H1 (cell line): ENCODE data around the gene PDPK1. TPM values are rescaled to one million over a fixed set of nuclear protein-coding genes. Genes with fewer than 3 reads are reported as not detected.
A peak's percentile ranks its signal among the peaks of the same experiment; 100 is the strongest.

ENCODE experiments used
- CTCF ChIA-PET: fragments of 300-600 bp; sonication (Branson Sonifier 250); formaldehyde crosslinking; loops from one replicate; lab custom pipeline; 2021; ENCODE audit not compliant: partially characterized antibody; lab: Charles Lee
- POLR2A ChIA-PET: fragments of 300-600 bp; sonication (Branson Sonifier 250); formaldehyde crosslinking; loops from one replicate; lab custom pipeline; 2021; ENCODE audit warnings: inconsistent platforms; ENCODE audit not compliant: partially characterized antibody; lab: Charles Lee
- DNase-seq, 2 experiments: peaks; one replicate each; pipeline versions ENCODE4 v3.0.0 to v3.0.0-alpha.2; 2010 to 2022; ENCODE audit warnings: low spot score in 2 of 2, low read depth in 1 of 2, mixed read lengths in 1 of 2
- FAIRE-seq: peaks from 2 replicates; lab custom pipeline; 2011; peaks lifted over from hg19 to GRCh38; lab: Jason Lieb, UNC
- H2AFZ ChIP-seq: 2 replicates; pipeline ENCODE4 v1.8.1; 2012; ENCODE audit warnings: low read length, inconsistent platforms
- H2AK5ac ChIP-seq: 2 replicates; pipeline ENCODE4 v1.6.1; 2013; ENCODE audit warnings: low read depth, low read length
- H2BK120ac ChIP-seq: replicated peaks from 2 replicates; pipeline ENCODE3; 2013; ENCODE audit warnings: low read depth, low read length, inconsistent platforms
- H2BK12ac ChIP-seq: 2 replicates; pipeline ENCODE4 v1.6.1; 2013; ENCODE audit warnings: low read depth, low read length
- H2BK15ac ChIP-seq: 2 replicates; pipeline ENCODE4 v1.6.1; 2013; ENCODE audit warnings: low read length
- H2BK20ac ChIP-seq: 2 replicates; pipeline ENCODE4 v1.6.1; 2013; ENCODE audit warnings: low read length
- H2BK5ac ChIP-seq: 2 replicates; pipeline ENCODE4 v1.6.1; 2013; ENCODE audit warnings: low read depth, low read length
- H3K14ac ChIP-seq: 2 replicates; pipeline ENCODE4 v1.6.1; 2013; ENCODE audit warnings: inconsistent platforms; ENCODE audit not compliant: insufficient read length
- H3K18ac ChIP-seq: 2 replicates; pipeline ENCODE4 v1.6.1; 2013; ENCODE audit warnings: low read length; ENCODE audit errors: extremely low read depth
- H3K23ac ChIP-seq: 2 replicates; pipeline ENCODE4 v1.6.1; 2013; ENCODE audit warnings: inconsistent platforms; ENCODE audit not compliant: insufficient read length
- H3K23me2 ChIP-seq: 2 replicates; pipeline ENCODE4 v1.6.1; 2013; ENCODE audit warnings: low read depth, low read length
- H3K27ac ChIP-seq: 2 replicates; pipeline ENCODE4 v1.6.1; 2011; ENCODE audit warnings: low read depth, low read length, inconsistent platforms
- H3K27me3 ChIP-seq, 4 experiments: replicated peaks in 1 of 4; 1 replicate in 1 of 4; 2 replicates in 3 of 4; pipeline versions ENCODE4 v1.6.1 to v1.8.1; 2011 to 2013; ENCODE audit warnings: low read length in 3 of 4, mild to moderate bottlenecking in 3 of 4, inconsistent platforms in 2 of 4, mixed read lengths in 2 of 4, moderate library complexity in 1 of 4; ENCODE audit not compliant: control insufficient read depth in 3 of 4, insufficient read depth in 3 of 4; ENCODE audit errors: extremely low read depth in 1 of 4
- H3K36me3 ChIP-seq, 4 experiments: 2 replicates each; pipeline versions ENCODE4 v1.6.1 to v1.8.1; 2011 to 2013; ENCODE audit warnings: mild to moderate bottlenecking in 4 of 4, low read length in 3 of 4, moderate library complexity in 2 of 4, control low read depth in 1 of 4, inconsistent platforms in 1 of 4; ENCODE audit not compliant: insufficient read depth in 4 of 4, control insufficient read depth in 2 of 4
- H3K4ac ChIP-seq: replicated peaks from 2 replicates; pipeline ENCODE3; 2013; ENCODE audit warnings: low read length, low read depth, mixed read lengths, inconsistent platforms; ENCODE audit not compliant: insufficient read length
- H3K4me1 ChIP-seq, 4 experiments: replicated peaks in 1 of 4; 1 replicate in 1 of 4; 2 replicates in 3 of 4; pipeline versions ENCODE4 v1.6.1 to v1.8.1; 2011 to 2013; ENCODE audit warnings: low read length in 3 of 4, inconsistent platforms in 2 of 4, mixed read lengths in 1 of 4; ENCODE audit not compliant: insufficient read depth in 4 of 4, control insufficient read depth in 3 of 4
- H3K4me2 ChIP-seq, 2 experiments: 2 replicates each; pipeline versions ENCODE4 v1.6.1 to v1.8.1; 2011 to 2013; ENCODE audit warnings: low read depth in 2 of 2, low read length in 2 of 2, control low read depth in 1 of 2, inconsistent platforms in 1 of 2, mild to moderate bottlenecking in 1 of 2; ENCODE audit not compliant: insufficient read depth in 1 of 2
- H3K4me3 ChIP-seq, 4 experiments: fragments of 200-600, 300-600 bp in 1 of 4; sonication (generic), shearing (Covaris generic), sonication (Bioruptor Twin) in 1 of 4; 2 replicates each; pipeline versions ENCODE4 v1.5.1 to v1.8.1; 2011 to 2016; ENCODE audit warnings: low read length in 4 of 4, low read depth in 3 of 4, control low read depth in 2 of 4, inconsistent platforms in 2 of 4, mild to moderate bottlenecking in 2 of 4, mixed read lengths in 1 of 4, moderate library complexity in 1 of 4; ENCODE audit not compliant: insufficient read depth in 2 of 4; ENCODE audit errors: extremely low read depth in 1 of 4
- H3K56ac ChIP-seq: replicated peaks from 2 replicates; pipeline ENCODE3; 2013; ENCODE audit warnings: low read depth, mild to moderate bottlenecking, mixed read lengths, low read length, inconsistent platforms; ENCODE audit not compliant: insufficient read length
- H3K79me1 ChIP-seq: 2 replicates; pipeline ENCODE4 v1.6.1; 2013; ENCODE audit warnings: low read depth, low read length, control low read depth
- H3K79me2 ChIP-seq, 2 experiments: 2 replicates each; pipeline versions ENCODE4 v1.6.1 to v1.8.1; 2012 to 2013; ENCODE audit warnings: low read length in 2 of 2, mild to moderate bottlenecking in 2 of 2, inconsistent platforms in 1 of 2; ENCODE audit not compliant: insufficient read depth in 2 of 2, control insufficient read depth in 1 of 2
- H3K9ac ChIP-seq, 4 experiments: replicated peaks in 1 of 4; 1 replicate in 1 of 4; 2 replicates in 3 of 4; pipeline versions ENCODE4 v1.6.1 to v1.8.1; 2011 to 2013; ENCODE audit warnings: low read depth in 3 of 4, low read length in 3 of 4, control low read depth in 2 of 4, mild to moderate bottlenecking in 2 of 4, moderate library complexity in 2 of 4, inconsistent platforms in 1 of 4; ENCODE audit errors: extremely low read depth in 1 of 4
- H3K9me3 ChIP-seq, 2 experiments: 2 replicates each; pipeline versions ENCODE4 v1.6.1 to v1.8.1; 2012 to 2013; ENCODE audit warnings: mild to moderate bottlenecking in 2 of 2, moderate library complexity in 2 of 2, control low read depth in 1 of 2, inconsistent platforms in 1 of 2, low read depth in 1 of 2, low read length in 1 of 2, mixed read lengths in 1 of 2; ENCODE audit not compliant: insufficient read depth in 2 of 2
- H4K20me1 ChIP-seq, 2 experiments: replicated peaks in 1 of 2; 2 replicates each; pipeline versions ENCODE3 to v1.8.1; 2011 to 2013; ENCODE audit warnings: inconsistent platforms in 2 of 2, low read length in 2 of 2, mild to moderate bottlenecking in 1 of 2; ENCODE audit not compliant: insufficient read depth in 2 of 2, control insufficient read depth in 1 of 2
- H4K5ac ChIP-seq: 2 replicates; pipeline ENCODE4 v1.6.1; 2013; ENCODE audit warnings: low read length, low read depth, mixed read lengths, inconsistent platforms; ENCODE audit not compliant: insufficient read length
- H4K8ac ChIP-seq: 2 replicates; pipeline ENCODE4 v1.8.0; 2013; ENCODE audit warnings: mild to moderate bottlenecking, moderate library complexity, low read length, inconsistent platforms; ENCODE audit not compliant: insufficient read depth; ENCODE audit errors: extremely low read depth
- H4K91ac ChIP-seq: replicated peaks from 2 replicates; pipeline ENCODE3; 2013; ENCODE audit warnings: low read length, mixed read lengths, inconsistent platforms; ENCODE audit not compliant: insufficient read length
- CEBPB ChIP-seq: IDR thresholded peaks from 2 replicates; pipeline ENCODE4 v1.6.1; 2012; ENCODE audit warnings: low read depth, low read length
- E2F6 ChIP-seq: IDR thresholded peaks from 2 replicates; pipeline ENCODE4 v1.6.1; 2012; ENCODE audit warnings: inconsistent platforms
- RAD21 ChIP-seq, 2 experiments: IDR thresholded peaks in 1 of 2; conservative IDR thresholded peaks in 1 of 2; 2 replicates each; pipeline ENCODE4 v1.6.1; 2011; ENCODE audit warnings: low read depth in 2 of 2, low read length in 2 of 2, improper control_type of control experiment in 1 of 2, inconsistent platforms in 1 of 2, mild to moderate bottlenecking in 1 of 2, moderate library complexity in 1 of 2
- RXRA ChIP-seq: IDR thresholded peaks from 2 replicates; pipeline ENCODE4 v1.6.1; 2011; ENCODE audit warnings: low read depth, mild to moderate bottlenecking, low read length, moderate library complexity; ENCODE audit not compliant: insufficient read depth
- SIX5 ChIP-seq: IDR thresholded peaks from 2 replicates; pipeline ENCODE4 v1.6.1; 2011; ENCODE audit warnings: mild to moderate bottlenecking, low read depth, low read length
- WGBS, 2 experiments: shearing (Covaris generic) in 1 of 2; methylation state at CpG; one replicate each; pipeline versions ENCODE4 v1.1.6 to v1.1.7; 2013 to 2015; ENCODE audit warnings: low lambda C conversion rate in 2 of 2, mixed read lengths in 2 of 2, inconsistent platforms in 1 of 2, low coverage in 1 of 2, missing lambda C conversion rate in 1 of 2; ENCODE audit not compliant: insufficient replicate concordance in 2 of 2, insufficient coverage in 1 of 2, insufficient read length in 1 of 2; ENCODE audit errors: extremely low coverage in 1 of 2, missing lambda C conversion rate in 1 of 2; 5-methylcytosine and 5-hydroxymethylcytosine counted together
- polyA plus RNA-seq, 7 experiments: library from polyadenylated mRNA; depleted of rRNA in 3 of 7; stranded (reverse) in 5 of 7; unstranded in 2 of 7; fragments of >200 nt in 5 of 7; fragments of 200-250 nt in 2 of 7; gene quantifications; 1 replicate in 5 of 7; 2 replicates in 1 of 7; 4 replicates in 1 of 7; pipeline versions ENCODE4 v1.2.1 to v1.2.3, GENCODE V29; 2011 to 2013; ENCODE audit warnings: missing spikeins in 2 of 7, mixed read lengths in 2 of 7
- total RNA-seq: library from RNA; stranded (reverse); fragmentation: NEBNext Ultra II Directional; extraction: Animal tissue kit (Norgen Biotek cat#: 25700); gene quantifications from 2 replicates; pipeline ENCODE4 v1.2.1, GENCODE V29; 2021

PDPK1 gene
- total and polyA plus RNA-seq, 2 of the 8 experiments (the other 6 are each of a cell fraction or from before 2014, with no cell fraction given), result 17.1 to 27.8 TPM

- no peak overlapping the region for H3K4me3 ChIP-seq
- TF ChIP-seq SIX5 (no peak), CEBPB (no peak), RXRA (no peak), E2F6 (no peak), RAD21 (IDR thresholded peaks at IDR 0.05 in 1 of 2, conservative IDR thresholded peaks at IDR 0.05 in 1 of 2; ENCODE audit: low read depth in 2 of 2, low read length in 2 of 2) (no peak)
- ChIA-PET CTCF (interaction anchor here (1.0 kb wide), 2 partner anchors 17 to 20 kb away, joined by 3 read pairs; no protein-coding TSS in a partner anchor), POLR2A (interaction anchor here (1.1 to 5.4 kb wide), 3 partner anchors 11 to 24 kb away, joined by 3 to 44 read pairs (median 7); partner anchors contain the start of gene ATP6V0C)
- peak overlapping the region; percentile 75; the same call in 1 of the 2 replicates for H2BK12ac ChIP-seq
- no peak overlapping the region for H4K8ac ChIP-seq
- H2AFZ ChIP-seq, result no peak overlapping the region
- H3K9ac ChIP-seq, result no peak overlapping the region
- H3K14ac ChIP-seq, result no peak overlapping the region
- peaks cover 0 to 7% of the 10 kb centered on the region in 2 experiments for H4K20me1 ChIP-seq
- H3K4me2 ChIP-seq, result no peak overlapping the region
- H3K23ac ChIP-seq, result no peak overlapping the region
- H3K9me3 ChIP-seq, result no peaks in the 10 kb centered on the region
- H3K27me3 ChIP-seq, result no peaks in the 10 kb centered on the region
- H2BK5ac ChIP-seq, result no peak overlapping the region
- H3K36me3 ChIP-seq, result no peaks in the 10 kb centered on the region
- H3K79me2 ChIP-seq, result peaks cover 0 to 14% of the 10 kb centered on the region in 2 experiments; a peak in 2 of 4 replicates
- H3K23me2 ChIP-seq, result peaks cover 14% of the 10 kb centered on the region
- peak overlapping the region; percentile 100; the same call in 1 of the 2 replicates for H2BK15ac ChIP-seq
- H2AK5ac ChIP-seq, result 0 out of 2 replicates have a peak overlapping the region, but pooled peaks have one; percentile 16
- no peak overlapping the region for H3K18ac ChIP-seq
- WGBS, 2 experiments, result 93% methylated on average over 9 of the region's 9 CpGs; no CpG with 5 or more reads in 1 of the 2 experiments
- DNase-seq (no peak), FAIRE-seq (no peak)
- no peak overlapping the region for H2BK20ac ChIP-seq
- H4K91ac ChIP-seq, result no peak overlapping the region
- H3K4ac ChIP-seq, result no peak overlapping the region
- no peak overlapping the region for H2BK120ac ChIP-seq
- no peak overlapping the region for H3K27ac ChIP-seq
- no peak overlapping the region for H4K5ac ChIP-seq
- H3K4me1 ChIP-seq, result peaks cover 0 to 11% (median 7%) of the 10 kb centered on the region in 4 experiments; a peak in 4 of 7 replicates
- H3K79me1 ChIP-seq, result no peaks in the 10 kb centered on the region
- H3K56ac ChIP-seq, result no peak overlapping the region
These were observed 2.2 kb upstream of the PDPK1 start for GRCh38 chr16:2535625-2536013.
